ENCODE measurements around the gene FNDC10.
"Not testable (repeated sequence)": the region's sequence is repeated elsewhere in the genome, so short reads cannot be mapped to it uniquely, and the experiment has no call there.

DNA sequence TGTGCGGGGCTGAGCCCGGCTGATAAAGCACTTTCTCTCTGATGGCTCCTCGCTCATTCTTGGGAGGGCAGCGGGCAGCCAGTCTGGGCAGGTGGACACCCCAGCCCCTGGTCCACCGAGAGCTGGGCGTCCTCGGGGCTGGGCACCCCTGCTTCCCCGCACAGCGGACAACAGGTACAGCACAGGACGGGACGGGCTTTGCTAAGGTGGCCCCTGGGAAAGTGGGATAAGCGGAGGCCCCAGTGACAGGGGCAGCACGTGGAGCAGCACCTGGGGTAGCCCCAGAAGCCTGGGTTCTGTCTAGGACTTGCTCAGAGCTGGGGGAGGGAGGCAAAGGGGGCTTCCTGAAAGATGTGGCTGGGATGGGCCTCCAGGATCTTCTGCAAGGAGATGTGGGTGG, 34.7 kb upstream of the FNDC10 start:
- TF ChIP-seq POLR2A, POLR2AphosphoS5 (IDR thresholded peaks at IDR 0.05): not testable (repeated sequence)
- TF ChIP-seq, protein P1, sequence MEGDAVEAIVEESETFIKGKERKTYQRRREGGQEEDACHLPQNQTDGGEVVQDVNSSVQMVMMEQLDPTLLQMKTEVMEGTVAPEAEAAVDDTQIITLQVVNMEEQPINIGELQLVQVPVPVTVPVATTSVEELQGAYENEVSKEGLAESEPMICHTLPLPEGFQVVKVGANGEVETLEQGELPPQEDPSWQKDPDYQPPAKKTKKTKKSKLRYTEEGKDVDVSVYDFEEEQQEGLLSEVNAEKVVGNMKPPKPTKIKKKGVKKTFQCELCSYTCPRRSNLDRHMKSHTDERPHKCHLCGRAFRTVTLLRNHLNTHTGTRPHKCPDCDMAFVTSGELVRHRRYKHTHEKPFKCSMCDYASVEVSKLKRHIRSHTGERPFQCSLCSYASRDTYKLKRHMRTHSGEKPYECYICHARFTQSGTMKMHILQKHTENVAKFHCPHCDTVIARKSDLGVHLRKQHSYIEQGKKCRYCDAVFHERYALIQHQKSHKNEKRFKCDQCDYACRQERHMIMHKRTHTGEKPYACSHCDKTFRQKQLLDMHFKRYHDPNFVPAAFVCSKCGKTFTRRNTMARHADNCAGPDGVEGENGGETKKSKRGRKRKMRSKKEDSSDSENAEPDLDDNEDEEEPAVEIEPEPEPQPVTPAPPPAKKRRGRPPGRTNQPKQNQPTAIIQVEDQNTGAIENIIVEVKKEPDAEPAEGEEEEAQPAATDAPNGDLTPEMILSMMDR (IDR thresholded peaks at IDR 0.05 in 8 of 11, conservative IDR thresholded peaks at IDR 0.05 in 3 of 11), result not testable (repeated sequence)
